Endothelial cell of umbilical vein (primary cell): ENCODE measurements around the gene EPHB6. TPM values are rescaled to one million over a fixed set of nuclear protein-coding genes. Genes with fewer than 3 reads are reported as not detected.

ENCODE experiments used
- BruUV-seq: library from RNA; stranded (reverse); fragments of 400-500 nt; replicated peaks from 2 replicates; lab custom pipeline; 2021; lab: Mats Ljungman, UMichigan
- CTCF ChIA-PET: fragments of 300-600, 350-600 bp; sonication (Branson Sonifier 250); formaldehyde crosslinking; loops from one replicate; lab custom pipeline; 2021; ENCODE audit warnings: antibody characterized with exemption, inconsistent platforms; lab: Charles Lee
- POLR2A ChIA-PET: fragments of 300-600, 350-600 bp; sonication (Branson Sonifier 250); formaldehyde crosslinking; loops from one replicate; lab custom pipeline; 2021; ENCODE audit warnings: antibody characterized with exemption, inconsistent platforms; lab: Charles Lee
- DNase-seq: peaks from one replicate; pipeline ENCODE4 v3.0.0-alpha.2; 2011; ENCODE audit warnings: low read depth, low spot score
- FAIRE-seq: peaks from 2 replicates; lab custom pipeline; 2011; peaks lifted over from hg19 to GRCh38; lab: Jason Lieb, UNC
- H2AFZ ChIP-seq: 2 replicates; pipeline ENCODE4 v1.6.0; 2012; ENCODE audit warnings: low read depth, low read length, control low read depth, inconsistent platforms
- H3K27ac ChIP-seq: 2 replicates; pipeline ENCODE4 v1.5.1; 2011; ENCODE audit warnings: low read depth, mild to moderate bottlenecking, control low read depth, low read length, moderate library complexity; ENCODE audit not compliant: insufficient read depth
- H3K27me3 ChIP-seq, 2 experiments: 2 replicates each; pipeline versions ENCODE4 v1.6.0 to v1.6.1; 2011; ENCODE audit warnings: low read length in 2 of 2, mixed read lengths in 1 of 2; ENCODE audit not compliant: control insufficient read depth in 2 of 2, insufficient read depth in 2 of 2
- H3K36me3 ChIP-seq, 2 experiments: 2 replicates in 1 of 2; 3 replicates in 1 of 2; pipeline ENCODE4 v1.5.1; 2011; ENCODE audit warnings: low read length in 2 of 2, mild to moderate bottlenecking in 1 of 2, moderate library complexity in 1 of 2; ENCODE audit not compliant: control insufficient read depth in 2 of 2, insufficient read depth in 2 of 2; ENCODE audit errors: extremely low read depth in 1 of 2
- H3K4me1 ChIP-seq: 3 replicates; pipeline ENCODE4 v1.5.1; 2011; ENCODE audit warnings: mild to moderate bottlenecking, low read length; ENCODE audit not compliant: control insufficient read depth, insufficient read depth; ENCODE audit errors: extremely low read depth
- H3K4me2 ChIP-seq: 2 replicates; pipeline ENCODE4 v1.6.1; 2011; ENCODE audit warnings: low read length, control low read depth, mixed read lengths; ENCODE audit not compliant: insufficient read depth
- H3K4me3 ChIP-seq, 3 experiments: fragments of 200-600 bp in 1 of 3; sonication (generic), shearing (Covaris generic) in 1 of 3; replicated peaks in 1 of 3; 2 replicates each; pipeline ENCODE4 v1.5.1; 2011 to 2016; ENCODE audit warnings: control low read depth in 3 of 3, low read length in 3 of 3, mild to moderate bottlenecking in 2 of 3, inconsistent platforms in 1 of 3, low read depth in 1 of 3, moderate library complexity in 1 of 3; ENCODE audit not compliant: insufficient read depth in 1 of 3
- H3K79me2 ChIP-seq: 2 replicates; pipeline ENCODE4 v1.6.0; 2012; ENCODE audit warnings: low read length, inconsistent platforms; ENCODE audit not compliant: control insufficient read depth, insufficient read depth
- H3K9ac ChIP-seq: replicated peaks from 2 replicates; pipeline ENCODE3; 2011; ENCODE audit warnings: low read length, control low read depth; ENCODE audit not compliant: insufficient read depth; ENCODE audit errors: extremely low read depth
- H3K9me1 ChIP-seq: replicated peaks from 3 replicates; pipeline ENCODE4 v1.6.0; 2011; ENCODE audit warnings: mild to moderate bottlenecking, low read length; ENCODE audit not compliant: control insufficient read depth, insufficient read depth; ENCODE audit errors: extremely low read depth
- H3K9me3 ChIP-seq: replicated peaks from 2 replicates; pipeline ENCODE4 v1.5.1; 2012; ENCODE audit warnings: low read length, inconsistent platforms; ENCODE audit not compliant: control insufficient read depth, insufficient read depth
- H4K20me1 ChIP-seq: replicated peaks from 2 replicates; pipeline ENCODE3; 2011; ENCODE audit warnings: mild to moderate bottlenecking, low read length; ENCODE audit not compliant: control insufficient read depth, insufficient read depth; ENCODE audit errors: extremely low read depth
- EZH2 ChIP-seq: IDR thresholded peaks from 2 replicates; pipeline ENCODE4 v1.6.1; 2012; ENCODE audit warnings: borderline replicate concordance, low read depth, mild to moderate bottlenecking, moderate library complexity, low read length, inconsistent platforms; ENCODE audit not compliant: severe bottlenecking
- POLR2A ChIP-seq: IDR thresholded peaks from 2 replicates; pipeline ENCODE4 v1.6.1; 2012; ENCODE audit warnings: low read depth, mild to moderate bottlenecking, control low read depth, low read length
- dilution Hi-C: fragments of 300-500 bp; cut with MboI; formaldehyde crosslinking; loops from one replicate; pipeline ENCODE4 v1.15.0; 2019; ENCODE audit warnings: low sequenced_read_pairs; ENCODE audit not compliant: extremely low pct_ligation_motif_present
- intact Hi-C: fragments of 100-400 bp; cut with micrococcal nuclease; formaldehyde crosslinking; loops from one replicate; pipeline ENCODE4 v1.10.0; 2022
- polyA plus RNA-seq, 4 experiments: library from polyadenylated mRNA; depleted of rRNA in 3 of 4; stranded (reverse) in 3 of 4; unstranded in 1 of 4; fragments of >200 nt; gene quantifications; 2 replicates each; pipeline versions ENCODE4 v1.2.1 to v1.2.3, GENCODE V29; 2011 to 2012; ENCODE audit warnings: missing spikeins in 1 of 4
- total RNA-seq: library from RNA; stranded (reverse); gene quantifications from 2 replicates; pipeline ENCODE4 v1.2.3, GENCODE V29; 2021
- TF ChIP-seq, protein P1 (sequence below), 2 donors: IDR thresholded peaks; 1 replicate in 1 of 2; 2 replicates in 1 of 2; pipeline ENCODE4 v1.5.1; 2011; ENCODE audit warnings: low read length in 2 of 2, mild to moderate bottlenecking in 2 of 2, moderate library complexity in 2 of 2, control low read depth in 1 of 2, inconsistent platforms in 1 of 2, low read depth in 1 of 2; ENCODE audit not compliant: insufficient read depth in 1 of 2; ENCODE audit errors: extremely low read depth in 1 of 2

Gene EPHB6
- total and polyA plus RNA-seq, 2 donors (not counting 3 experiments of a cell fraction or from before 2014, with no cell fraction given), result 0.86 to 2.9 TPM

DNA sequence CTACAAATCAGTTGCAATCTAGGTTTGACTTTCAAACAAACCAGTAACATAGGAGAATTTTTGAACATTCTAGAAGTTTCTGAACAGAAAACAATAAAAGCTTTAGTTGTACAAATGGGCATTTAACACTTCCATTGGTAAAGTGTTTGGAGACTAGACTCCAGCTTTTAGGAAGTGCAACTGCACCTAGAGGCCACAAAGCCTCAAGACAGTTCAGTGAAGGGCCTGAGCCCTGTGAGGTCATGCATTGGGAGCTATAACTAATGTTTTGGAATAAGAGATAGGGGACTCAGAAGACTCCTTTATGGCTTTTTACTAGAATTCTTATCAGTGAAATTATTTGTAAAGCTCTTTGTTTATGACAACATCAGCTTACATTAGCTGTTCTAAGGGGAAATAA is 3.0 kb upstream of the EPHB6 start:
- Histone ChIP-seq H3K27ac (no peak overlapping the region), H3K27me3 (peaks cover 7 to 10% of the 10 kb centered on the region in 2 experiments), H3K4me1 (peaks cover 3% of the 10 kb centered on the region), H3K9me3 (no peaks in the 10 kb centered on the region), H3K36me3 (no peaks in the 10 kb centered on the region), H3K4me2 (no peak overlapping the region), H4K20me1 (no peaks in the 10 kb centered on the region), H3K9ac (no peak overlapping the region), H2AFZ (no peak overlapping the region), H3K79me2 (no peaks in the 10 kb centered on the region), H3K9me1 (no peaks in the 10 kb centered on the region), H3K4me3 (no peak overlapping the region)
- POLR2A ChIA-PET, result no interaction called here
- CTCF ChIA-PET, result interaction anchor here (1.0 to 2.6 kb wide), 10 partner anchors 9 to 363 kb away, joined by 3 to 12 read pairs (median 3); no protein-coding TSS in a partner anchor
- dilution Hi-C loops, result no loop called here
- DNase-seq (no peak), FAIRE-seq (no peak)
- intact Hi-C loops, result loop anchor here (5.0 kb wide), 1 partner anchor 315 kb away; no protein-coding TSS in a partner anchor
- BruUV-seq, result no TSS peak
- TF ChIP-seq, protein P1, sequence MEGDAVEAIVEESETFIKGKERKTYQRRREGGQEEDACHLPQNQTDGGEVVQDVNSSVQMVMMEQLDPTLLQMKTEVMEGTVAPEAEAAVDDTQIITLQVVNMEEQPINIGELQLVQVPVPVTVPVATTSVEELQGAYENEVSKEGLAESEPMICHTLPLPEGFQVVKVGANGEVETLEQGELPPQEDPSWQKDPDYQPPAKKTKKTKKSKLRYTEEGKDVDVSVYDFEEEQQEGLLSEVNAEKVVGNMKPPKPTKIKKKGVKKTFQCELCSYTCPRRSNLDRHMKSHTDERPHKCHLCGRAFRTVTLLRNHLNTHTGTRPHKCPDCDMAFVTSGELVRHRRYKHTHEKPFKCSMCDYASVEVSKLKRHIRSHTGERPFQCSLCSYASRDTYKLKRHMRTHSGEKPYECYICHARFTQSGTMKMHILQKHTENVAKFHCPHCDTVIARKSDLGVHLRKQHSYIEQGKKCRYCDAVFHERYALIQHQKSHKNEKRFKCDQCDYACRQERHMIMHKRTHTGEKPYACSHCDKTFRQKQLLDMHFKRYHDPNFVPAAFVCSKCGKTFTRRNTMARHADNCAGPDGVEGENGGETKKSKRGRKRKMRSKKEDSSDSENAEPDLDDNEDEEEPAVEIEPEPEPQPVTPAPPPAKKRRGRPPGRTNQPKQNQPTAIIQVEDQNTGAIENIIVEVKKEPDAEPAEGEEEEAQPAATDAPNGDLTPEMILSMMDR (IDR thresholded peaks at IDR 0.05; ENCODE audit: extremely low read depth in 1 of 2, insufficient read depth in 1 of 2, low read depth in 1 of 2, low read length in 2 of 2), result no peak

DNA sequence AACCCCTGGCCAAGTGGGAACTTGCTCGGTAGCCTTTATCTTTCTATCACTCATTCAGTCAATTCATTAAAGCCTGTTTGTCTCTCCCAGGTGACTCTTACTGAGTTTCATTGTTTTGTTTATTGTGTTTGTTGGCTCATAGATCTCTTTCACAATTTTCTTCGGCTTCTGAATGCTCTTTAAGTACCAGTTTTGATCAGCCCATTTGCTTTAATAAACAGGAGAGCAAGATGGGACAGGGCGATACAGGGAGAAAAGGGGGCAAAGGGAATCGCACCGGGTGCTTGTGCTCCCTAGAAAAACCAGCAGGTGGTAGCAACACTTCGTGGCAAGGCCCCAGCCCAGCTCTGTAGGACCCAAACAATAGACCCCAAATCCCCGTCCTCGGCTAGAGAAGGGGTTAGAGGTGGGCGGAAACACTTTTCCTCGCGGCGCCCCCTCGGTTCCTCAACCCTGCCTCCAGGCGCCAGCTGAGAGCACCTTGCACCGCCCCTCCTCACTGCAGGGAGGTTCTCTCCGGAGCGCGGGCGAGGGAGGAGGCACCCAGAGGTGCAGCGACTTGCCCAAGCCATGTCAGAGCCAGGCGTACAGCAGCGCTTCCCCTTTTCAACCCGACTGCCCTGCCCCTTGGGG is 1.0 kb upstream of the EPHB6 start:
- no peaks in the 10 kb centered on the region for H3K36me3 ChIP-seq
- intact Hi-C loops (loop anchor here (1.0 to 5.0 kb wide), 5 partner anchors 12 to 361 kb away; no protein-coding TSS in a partner anchor), dilution Hi-C loops (no loop called here)
- peaks cover 3% of the 10 kb centered on the region for H3K4me1 ChIP-seq
- H2AFZ ChIP-seq, result peak overlapping the region; percentile 96
- H3K79me2 ChIP-seq, result no peaks in the 10 kb centered on the region
- ChIA-PET POLR2A (no interaction called here), CTCF (interaction anchor here (0.6 to 3.6 kb wide), 12 partner anchors 12 to 361 kb away, joined by 3 to 33 read pairs (median 4); no protein-coding TSS in a partner anchor)
- H3K9me3 ChIP-seq, result no peaks in the 10 kb centered on the region
- DNase-seq, result peak; percentile 77
- no peaks in the 10 kb centered on the region for H3K9me1 ChIP-seq
- H3K9ac ChIP-seq, result peak overlapping the region; percentile 2
- peak overlapping the region; percentile 48 to 73 (median 65) for H3K4me3 ChIP-seq
- no TSS peak for BruUV-seq
- no peaks in the 10 kb centered on the region for H4K20me1 ChIP-seq
- FAIRE-seq, result peak; percentile 87
- peak overlapping the region; percentile 82 for H3K4me2 ChIP-seq
- no peak for TF ChIP-seq POLR2A
- TF ChIP-seq, protein P1 (IDR thresholded peaks at IDR 0.05; ENCODE audit: extremely low read depth in 1 of 2, insufficient read depth in 1 of 2, low read depth in 1 of 2, low read length in 2 of 2), result peak; percentile 67 to 87
- TF ChIP-seq EZH2, result peak; percentile 24
- H3K27ac ChIP-seq, result no peak overlapping the region
- H3K27me3 ChIP-seq, result peaks cover 7 to 10% of the 10 kb centered on the region in 2 experiments
